NB4 (cell line): ENCODE data around the gene PNPLA7.

Source experiments
- DNase-seq: peaks from one replicate; pipeline ENCODE4 v3.0.0; 2010; ENCODE audit warnings: low read depth
- H3K4me3 ChIP-seq: one replicate; pipeline ENCODE4 v1.5.1; 2011; ENCODE audit warnings: mild to moderate bottlenecking, low read depth, low read length, moderate library complexity
- CTCF ChIP-seq: IDR thresholded peaks from one replicate; pipeline ENCODE4 v1.5.1; 2012; ENCODE audit warnings: low read depth, low read length
- MAX ChIP-seq: IDR thresholded peaks from 2 replicates; pipeline ENCODE4 v1.6.1; 2011; ENCODE audit warnings: low read depth, low read length
- MYC ChIP-seq: IDR thresholded peaks from 2 replicates; pipeline ENCODE4 v1.6.1; 2011; ENCODE audit warnings: low read depth, low read length
- POLR2A ChIP-seq: IDR thresholded peaks from 2 replicates; pipeline ENCODE4 v1.6.1; 2011; ENCODE audit warnings: mild to moderate bottlenecking; ENCODE audit not compliant: insufficient read length; ENCODE audit errors: extremely low read depth

PNPLA7 gene

GRCh38 chr9:137494550-137495351 is 55.5 kb downstream of the PNPLA7 start:
- no peak for TF ChIP-seq CTCF
- TF ChIP-seq MYC, result no peak
- TF ChIP-seq POLR2A, result no peak
- no peak for TF ChIP-seq MAX
- no peak overlapping the region for H3K4me3 ChIP-seq
- DNase-seq, result no peak

- TF ChIP-seq MYC (no peak), POLR2A (peak; percentile 24), MAX (0 out of 2 replicates have a peak, but pooled peaks have one; percentile 30)
- no peak overlapping the region for H3K4me3 ChIP-seq
- DNase-seq, result peak; percentile 61
These were observed 56.1 kb downstream of the PNPLA7 start for GRCh38 chr9:137494104-137494544.

GRCh38 chr9:137493364-137494103 is 56.7 kb downstream of the PNPLA7 start:
- no peak for DNase-seq
- TF ChIP-seq MAX (no peak), MYC (no peak), POLR2A (no peak), CTCF (no peak)
- H3K4me3 ChIP-seq, result no peak overlapping the region

- peak; percentile 56 for DNase-seq
- H3K4me3 ChIP-seq, result no peak overlapping the region
- TF ChIP-seq MAX (no peak), CTCF (no peak), MYC (no peak), POLR2A (no peak)
These were observed 57.5 kb downstream of the PNPLA7 start for GRCh38 chr9:137492464-137493363.

- no peak overlapping the region for H3K4me3 ChIP-seq
- TF ChIP-seq MYC, result no peak
- TF ChIP-seq CTCF, result no peak
- no peak for TF ChIP-seq MAX
- TF ChIP-seq POLR2A, result no peak
- no peak for DNase-seq
These were observed 58.3 kb downstream of the PNPLA7 start for GRCh38 chr9:137491735-137492432.
